ENCODE data around the gene CDH22.

CDH22 gene

GRCh38 chr20:46158476-46158987 lies 149.8 kb downstream of the CDH22 start:
- no peak overlapping the region for H3K9ac ChIP-seq
- H2AFZ ChIP-seq: no peak overlapping the region
- no peak overlapping the region for H3K4me3 ChIP-seq (ENCODE audit: low read depth, low read length)
- no peak overlapping the region for H3K4me2 ChIP-seq (ENCODE audit: low read length)
- no peak overlapping the region for H3K27ac ChIP-seq
- H3K79me2 ChIP-seq: no peaks in the 10 kb centered on the region
- no peaks in the 10 kb centered on the region for H3K4me1 ChIP-seq
- no peaks in the 10 kb centered on the region for H3K27me3 ChIP-seq (ENCODE audit: control insufficient read depth, insufficient read depth, low read length)
- no peaks in the 10 kb centered on the region for H3K9me3 ChIP-seq (ENCODE audit: control insufficient read depth, low read length)
- TF ChIP-seq CTCF (IDR thresholded peaks at IDR 0.05): no peak
- no peaks in the 10 kb centered on the region for H3K36me3 ChIP-seq (ENCODE audit: control insufficient read depth, insufficient read depth, low read length)

- Histone ChIP-seq H3K4me1 (no peaks in the 10 kb centered on the region), H2AFZ (no peak overlapping the region), H3K27ac (no peak overlapping the region), H3K9me3 (ENCODE audit: control insufficient read depth, low read length) (no peaks in the 10 kb centered on the region), H3K4me2 (ENCODE audit: low read length) (no peak overlapping the region), H3K36me3 (ENCODE audit: control insufficient read depth, insufficient read depth, low read length) (no peaks in the 10 kb centered on the region), H3K9ac (no peak overlapping the region), H3K27me3 (ENCODE audit: control insufficient read depth, insufficient read depth, low read length) (no peaks in the 10 kb centered on the region), H3K79me2 (no peaks in the 10 kb centered on the region), H3K4me3 (ENCODE audit: low read depth, low read length) (no peak overlapping the region)
- TF ChIP-seq CTCF (IDR thresholded peaks at IDR 0.05): no peak
Observed at GRCh38 chr20:46157625-46158024, 150.7 kb downstream of the CDH22 start.

GRCh38 chr20:46157076-46157592 lies 151.2 kb downstream of the CDH22 start:
- Histone ChIP-seq H3K4me1 (no peaks in the 10 kb centered on the region), H3K9me3 (ENCODE audit: control insufficient read depth, low read length) (no peaks in the 10 kb centered on the region), H3K27me3 (ENCODE audit: control insufficient read depth, insufficient read depth, low read length) (no peaks in the 10 kb centered on the region), H3K36me3 (ENCODE audit: control insufficient read depth, insufficient read depth, low read length) (no peaks in the 10 kb centered on the region), H3K27ac (no peak overlapping the region), H3K9ac (no peak overlapping the region), H3K79me2 (no peaks in the 10 kb centered on the region), H3K4me3 (ENCODE audit: low read depth, low read length) (no peak overlapping the region), H2AFZ (no peak overlapping the region), H3K4me2 (ENCODE audit: low read length) (no peak overlapping the region)
- TF ChIP-seq CTCF (IDR thresholded peaks at IDR 0.05): no peak

GRCh38 chr20:46156065-46156464 lies 152.2 kb downstream of the CDH22 start:
- no peaks in the 10 kb centered on the region for H3K4me1 ChIP-seq
- H3K36me3 ChIP-seq (ENCODE audit: control insufficient read depth, insufficient read depth, low read length): no peaks in the 10 kb centered on the region
- no peak for TF ChIP-seq CTCF (IDR thresholded peaks at IDR 0.05)
- H2AFZ ChIP-seq: no peak overlapping the region
- no peaks in the 10 kb centered on the region for H3K27me3 ChIP-seq (ENCODE audit: control insufficient read depth, insufficient read depth, low read length)
- no peak overlapping the region for H3K4me3 ChIP-seq (ENCODE audit: low read depth, low read length)
- no peak overlapping the region for H3K4me2 ChIP-seq (ENCODE audit: low read length)
- no peaks in the 10 kb centered on the region for H3K9me3 ChIP-seq (ENCODE audit: control insufficient read depth, low read length)
- no peak overlapping the region for H3K27ac ChIP-seq
- no peaks in the 10 kb centered on the region for H3K79me2 ChIP-seq
- H3K9ac ChIP-seq: no peak overlapping the region

- Histone ChIP-seq H3K9ac (no peak overlapping the region), H3K4me1 (no peaks in the 10 kb centered on the region), H3K36me3 (ENCODE audit: control insufficient read depth, insufficient read depth, low read length) (no peaks in the 10 kb centered on the region), H3K9me3 (ENCODE audit: control insufficient read depth, low read length) (no peaks in the 10 kb centered on the region), H3K27me3 (ENCODE audit: control insufficient read depth, insufficient read depth, low read length) (no peaks in the 10 kb centered on the region), H2AFZ (no peak overlapping the region), H3K4me3 (ENCODE audit: low read depth, low read length) (no peak overlapping the region), H3K79me2 (no peaks in the 10 kb centered on the region), H3K27ac (no peak overlapping the region), H3K4me2 (ENCODE audit: low read length) (no peak overlapping the region)
- TF ChIP-seq CTCF (IDR thresholded peaks at IDR 0.05): no peak
Observed at GRCh38 chr20:46154796-46155195, 153.5 kb downstream of the CDH22 start.

Data from parathyroid adenoma (tissue), 2 donors.